Measurements from ENCODE around the gene PI16.

Gene PI16

DNA sequence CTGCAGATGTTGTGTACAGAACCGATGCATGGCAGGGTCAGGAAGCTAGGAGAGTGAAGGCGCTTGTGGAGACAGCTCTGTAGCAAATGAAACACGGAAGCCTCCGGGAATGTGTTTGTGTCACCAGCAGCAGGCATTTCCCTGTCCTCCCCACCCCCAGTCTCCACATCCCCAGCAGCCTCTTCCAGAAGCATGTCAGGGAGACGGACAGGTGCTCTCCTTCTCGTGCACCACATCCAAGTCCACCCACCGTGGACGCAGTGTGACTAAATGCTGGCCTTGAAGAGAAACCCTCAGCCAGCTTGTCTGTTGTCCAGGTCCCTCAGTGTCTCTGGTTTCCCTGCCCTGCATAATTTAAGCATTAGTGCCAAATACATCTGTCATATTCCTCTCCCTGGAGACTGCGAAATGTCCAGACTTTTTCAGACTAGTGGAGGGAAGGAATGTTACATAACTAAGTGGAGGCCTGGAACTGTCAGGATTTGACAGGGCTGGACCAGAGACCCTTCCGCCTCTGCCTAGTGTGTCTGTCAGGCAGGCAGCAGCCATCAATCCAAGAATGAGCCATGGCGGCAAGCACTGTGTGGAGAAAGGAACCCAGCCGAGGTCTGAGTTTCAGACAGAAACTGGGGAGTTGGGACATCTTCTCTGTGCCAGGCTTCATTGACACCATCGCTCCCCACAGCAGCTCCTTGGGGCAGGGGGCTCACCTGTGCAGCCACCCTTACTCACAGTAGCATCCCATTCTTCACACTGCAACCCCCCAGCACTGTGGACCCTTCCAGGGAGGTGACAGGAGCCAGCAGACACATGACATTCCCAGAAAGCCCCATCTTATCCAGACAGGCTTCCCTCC is 26.6 kb upstream of the PI16 start:
- Histone ChIP-seq H3K27ac (ENCODE audit: low read length) (no peak overlapping the region), H3K4me2 (ENCODE audit: low read depth, low read length) (no peak overlapping the region), H3K9me3 (replicated peaks; ENCODE audit: insufficient read depth, low read length) (no peaks in the 10 kb centered on the region), H3K27me3 (replicated peaks; ENCODE audit: insufficient read depth, low read length) (no peaks in the 10 kb centered on the region), H3K4me3 (ENCODE audit: low read length) (no peak overlapping the region), H2AFZ (ENCODE audit: low read length) (no peak overlapping the region), H3F3A (ENCODE audit: insufficient read depth, low read length) (no peaks in the 10 kb centered on the region), H3K9ac (ENCODE audit: low read length) (no peak overlapping the region), H3K36me3 (replicated peaks; ENCODE audit: insufficient read depth, low read length) (no peaks in the 10 kb centered on the region), H3K79me2 (ENCODE audit: low read length) (no peaks in the 10 kb centered on the region), H3K9me2 (replicated peaks; ENCODE audit: insufficient read depth, low read length) (no peaks in the 10 kb centered on the region), H3K4me1 (ENCODE audit: low read length) (no peaks in the 10 kb centered on the region), H4K20me1 (ENCODE audit: insufficient read depth, low read length) (no peaks in the 10 kb centered on the region)
- TF ChIP-seq EZH2phosphoT487 (IDR thresholded peaks at IDR 0.05; ENCODE audit: low read length) (no peak), EZH2 (optimal IDR thresholded peaks at IDR 0.05; ENCODE audit: low read depth, low read length) (no peak)
- TF ChIP-seq, protein P1, sequence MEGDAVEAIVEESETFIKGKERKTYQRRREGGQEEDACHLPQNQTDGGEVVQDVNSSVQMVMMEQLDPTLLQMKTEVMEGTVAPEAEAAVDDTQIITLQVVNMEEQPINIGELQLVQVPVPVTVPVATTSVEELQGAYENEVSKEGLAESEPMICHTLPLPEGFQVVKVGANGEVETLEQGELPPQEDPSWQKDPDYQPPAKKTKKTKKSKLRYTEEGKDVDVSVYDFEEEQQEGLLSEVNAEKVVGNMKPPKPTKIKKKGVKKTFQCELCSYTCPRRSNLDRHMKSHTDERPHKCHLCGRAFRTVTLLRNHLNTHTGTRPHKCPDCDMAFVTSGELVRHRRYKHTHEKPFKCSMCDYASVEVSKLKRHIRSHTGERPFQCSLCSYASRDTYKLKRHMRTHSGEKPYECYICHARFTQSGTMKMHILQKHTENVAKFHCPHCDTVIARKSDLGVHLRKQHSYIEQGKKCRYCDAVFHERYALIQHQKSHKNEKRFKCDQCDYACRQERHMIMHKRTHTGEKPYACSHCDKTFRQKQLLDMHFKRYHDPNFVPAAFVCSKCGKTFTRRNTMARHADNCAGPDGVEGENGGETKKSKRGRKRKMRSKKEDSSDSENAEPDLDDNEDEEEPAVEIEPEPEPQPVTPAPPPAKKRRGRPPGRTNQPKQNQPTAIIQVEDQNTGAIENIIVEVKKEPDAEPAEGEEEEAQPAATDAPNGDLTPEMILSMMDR (IDR thresholded peaks at IDR 0.05; ENCODE audit: low read length): no peak
- no peak for DNase-seq

DNA sequence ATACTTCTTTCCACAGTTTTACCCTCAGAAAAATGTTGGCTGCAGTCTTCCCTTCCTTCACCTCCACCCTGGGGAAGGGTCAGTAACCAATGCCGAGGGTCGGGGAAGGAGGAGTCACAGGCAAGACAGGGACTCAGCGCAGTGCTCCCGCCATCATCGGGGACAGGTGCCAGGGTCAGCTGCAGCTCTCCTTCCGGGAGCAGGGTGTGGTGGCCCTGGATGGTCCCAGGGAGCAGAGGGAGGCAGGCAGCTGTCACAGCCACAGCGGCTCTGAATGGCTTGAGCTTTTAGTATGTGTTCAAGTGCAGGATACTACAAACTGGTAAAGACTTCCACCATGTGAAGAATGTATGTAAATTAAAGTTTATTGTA is 26.0 kb upstream of the PI16 start:
- no peak overlapping the region for H2AFZ ChIP-seq (ENCODE audit: low read length)
- no peaks in the 10 kb centered on the region for H3K9me3 ChIP-seq (replicated peaks; ENCODE audit: insufficient read depth, low read length)
- no peak for DNase-seq
- H3K9me2 ChIP-seq (replicated peaks; ENCODE audit: insufficient read depth, low read length): no peaks in the 10 kb centered on the region
- H3K4me2 ChIP-seq (ENCODE audit: low read depth, low read length): no peak overlapping the region
- H3K4me1 ChIP-seq (ENCODE audit: low read length): no peaks in the 10 kb centered on the region
- no peak overlapping the region for H3K27ac ChIP-seq (ENCODE audit: low read length)
- H3K27me3 ChIP-seq (replicated peaks; ENCODE audit: insufficient read depth, low read length): no peaks in the 10 kb centered on the region
- H3K79me2 ChIP-seq (ENCODE audit: low read length): no peaks in the 10 kb centered on the region
- H3K9ac ChIP-seq (ENCODE audit: low read length): no peak overlapping the region
- H4K20me1 ChIP-seq (ENCODE audit: insufficient read depth, low read length): no peaks in the 10 kb centered on the region
- no peaks in the 10 kb centered on the region for H3F3A ChIP-seq (ENCODE audit: insufficient read depth, low read length)
- no peaks in the 10 kb centered on the region for H3K36me3 ChIP-seq (replicated peaks; ENCODE audit: insufficient read depth, low read length)
- TF ChIP-seq EZH2 (optimal IDR thresholded peaks at IDR 0.05; ENCODE audit: low read depth, low read length): no peak
- TF ChIP-seq, protein P1 (IDR thresholded peaks at IDR 0.05; ENCODE audit: low read length): no peak
- no peak for TF ChIP-seq EZH2phosphoT487 (IDR thresholded peaks at IDR 0.05; ENCODE audit: low read length)
- no peak overlapping the region for H3K4me3 ChIP-seq (ENCODE audit: low read length)

DNA sequence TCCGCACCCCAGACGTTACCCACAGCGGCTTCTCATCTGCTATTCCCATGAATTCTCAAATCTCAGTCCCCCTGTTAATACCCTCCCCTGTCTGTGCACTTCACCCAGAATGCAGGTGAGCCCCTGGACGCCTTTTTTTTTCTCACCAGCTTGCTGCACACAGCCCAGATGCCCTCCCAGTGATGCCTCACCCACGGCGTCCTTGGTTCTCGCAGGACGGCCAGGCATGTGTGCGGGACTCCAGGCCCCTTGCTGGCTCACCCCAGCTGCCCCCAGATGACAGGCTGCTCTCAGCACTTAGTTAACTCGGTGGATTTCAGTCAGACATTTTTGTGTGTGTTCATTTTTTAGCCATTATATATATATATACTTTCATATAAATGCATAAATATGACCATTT is 25.4 kb upstream of the PI16 start:
- Histone ChIP-seq H3K4me1 (ENCODE audit: low read length) (no peaks in the 10 kb centered on the region), H3K27me3 (replicated peaks; ENCODE audit: insufficient read depth, low read length) (no peaks in the 10 kb centered on the region), H3K79me2 (ENCODE audit: low read length) (no peaks in the 10 kb centered on the region), H2AFZ (ENCODE audit: low read length) (no peak overlapping the region), H3K27ac (ENCODE audit: low read length) (no peak overlapping the region), H3K4me3 (ENCODE audit: low read length) (no peak overlapping the region), H3K9ac (ENCODE audit: low read length) (no peak overlapping the region), H3F3A (ENCODE audit: insufficient read depth, low read length) (no peaks in the 10 kb centered on the region), H3K9me2 (replicated peaks; ENCODE audit: insufficient read depth, low read length) (no peaks in the 10 kb centered on the region), H4K20me1 (ENCODE audit: insufficient read depth, low read length) (no peaks in the 10 kb centered on the region), H3K9me3 (replicated peaks; ENCODE audit: insufficient read depth, low read length) (no peaks in the 10 kb centered on the region), H3K36me3 (replicated peaks; ENCODE audit: insufficient read depth, low read length) (no peaks in the 10 kb centered on the region), H3K4me2 (ENCODE audit: low read depth, low read length) (no peak overlapping the region)
- no peak for TF ChIP-seq EZH2phosphoT487 (IDR thresholded peaks at IDR 0.05; ENCODE audit: low read length)
- TF ChIP-seq, protein P1 (IDR thresholded peaks at IDR 0.05; ENCODE audit: low read length): no peak
- TF ChIP-seq EZH2 (optimal IDR thresholded peaks at IDR 0.05; ENCODE audit: low read depth, low read length): no peak
- no peak for DNase-seq

All from MM.1S (cell line).